ENCODE data around the gene NEUROG3.

The NEUROG3 gene

GRCh38 chr10:69571618-69572158 lies 1.5 kb downstream of the NEUROG3 start:
- peaks cover 0 to 2% of the 10 kb centered on the region in 2 donors for H3K9me3 ChIP-seq (ENCODE audit: control insufficient read depth in 2 of 2, low read length in 2 of 2)
- H3K4me3 ChIP-seq (ENCODE audit: low read length in 2 of 2), result no peak overlapping the region
- H3K36me3 ChIP-seq (ENCODE audit: control insufficient read depth in 2 of 2, insufficient read depth in 2 of 2, low read length in 2 of 2), result no peaks in the 10 kb centered on the region
- peaks cover 14% of the 10 kb centered on the region for H3K4me1 ChIP-seq (ENCODE audit: control insufficient read depth, insufficient read depth, low read length)
- H3K27me3 ChIP-seq (ENCODE audit: control insufficient read depth in 1 of 2, insufficient read depth in 2 of 2, low read length in 2 of 2), result peaks cover 72 to 73% of the 10 kb centered on the region in 2 donors
- no peak overlapping the region for H3K27ac ChIP-seq (ENCODE audit: low read length)
- H3K9ac ChIP-seq (ENCODE audit: low read length in 2 of 2), result no peak overlapping the region

- peaks cover 65 to 69% of the 10 kb centered on the region in 2 donors for H3K27me3 ChIP-seq (ENCODE audit: control insufficient read depth in 1 of 2, insufficient read depth in 2 of 2, low read length in 2 of 2)
- peaks cover 0 to 2% of the 10 kb centered on the region in 2 donors for H3K9me3 ChIP-seq (ENCODE audit: control insufficient read depth in 2 of 2, low read length in 2 of 2)
- H3K4me3 ChIP-seq (ENCODE audit: low read length in 2 of 2), result no peak overlapping the region
- no peak overlapping the region for H3K27ac ChIP-seq (ENCODE audit: low read length)
- H3K9ac ChIP-seq (ENCODE audit: low read length in 2 of 2), result no peak overlapping the region
- peaks cover 14% of the 10 kb centered on the region for H3K4me1 ChIP-seq (ENCODE audit: control insufficient read depth, insufficient read depth, low read length)
- H3K36me3 ChIP-seq (ENCODE audit: control insufficient read depth in 2 of 2, insufficient read depth in 2 of 2, low read length in 2 of 2), result no peaks in the 10 kb centered on the region
Observed at GRCh38 chr10:69570050-69570816, 3.0 kb downstream of the NEUROG3 start.

GRCh38 chr10:69569396-69569934 lies 3.8 kb downstream of the NEUROG3 start:
- Histone ChIP-seq H3K27ac (ENCODE audit: low read length) (no peak overlapping the region), H3K27me3 (ENCODE audit: control insufficient read depth in 1 of 2, insufficient read depth in 2 of 2, low read length in 2 of 2) (peaks cover 59 to 67% of the 10 kb centered on the region in 2 donors), H3K9me3 (ENCODE audit: control insufficient read depth in 2 of 2, low read length in 2 of 2) (peaks cover 0 to 2% of the 10 kb centered on the region in 2 donors), H3K4me1 (ENCODE audit: control insufficient read depth, insufficient read depth, low read length) (peaks cover 14% of the 10 kb centered on the region), H3K36me3 (ENCODE audit: control insufficient read depth in 2 of 2, insufficient read depth in 2 of 2, low read length in 2 of 2) (no peaks in the 10 kb centered on the region), H3K9ac (ENCODE audit: low read length in 2 of 2) (no peak overlapping the region), H3K4me3 (ENCODE audit: low read length in 2 of 2) (no peak overlapping the region)

GRCh38 chr10:69568472-69569395 lies 4.5 kb downstream of the NEUROG3 start:
- Histone ChIP-seq H3K9me3 (ENCODE audit: control insufficient read depth in 2 of 2, low read length in 2 of 2) (peaks cover 0 to 5% of the 10 kb centered on the region in 2 donors), H3K27me3 (ENCODE audit: control insufficient read depth in 1 of 2, insufficient read depth in 2 of 2, low read length in 2 of 2) (peaks cover 56 to 61% of the 10 kb centered on the region in 2 donors), H3K4me1 (ENCODE audit: control insufficient read depth, insufficient read depth, low read length) (peaks cover 10% of the 10 kb centered on the region), H3K36me3 (ENCODE audit: control insufficient read depth in 2 of 2, insufficient read depth in 2 of 2, low read length in 2 of 2) (no peaks in the 10 kb centered on the region), H3K9ac (ENCODE audit: low read length in 2 of 2) (no peak overlapping the region), H3K27ac (ENCODE audit: low read length) (no peak overlapping the region), H3K4me3 (ENCODE audit: low read length in 2 of 2) (no peak overlapping the region)

GRCh38 chr10:69567920-69568319 lies 5.3 kb downstream of the NEUROG3 start:
- no peaks in the 10 kb centered on the region for H3K36me3 ChIP-seq (ENCODE audit: control insufficient read depth in 2 of 2, insufficient read depth in 2 of 2, low read length in 2 of 2)
- no peak overlapping the region for H3K4me3 ChIP-seq (ENCODE audit: low read length in 2 of 2)
- H3K9me3 ChIP-seq (ENCODE audit: control insufficient read depth in 2 of 2, low read length in 2 of 2), result peaks cover 0 to 6% of the 10 kb centered on the region in 2 donors
- no peak overlapping the region for H3K9ac ChIP-seq (ENCODE audit: low read length in 2 of 2)
- no peak overlapping the region for H3K27ac ChIP-seq (ENCODE audit: low read length)
- H3K27me3 ChIP-seq (ENCODE audit: control insufficient read depth in 1 of 2, insufficient read depth in 2 of 2, low read length in 2 of 2), result peaks cover 53 to 56% of the 10 kb centered on the region in 2 donors
- H3K4me1 ChIP-seq (ENCODE audit: control insufficient read depth, insufficient read depth, low read length), result peaks cover 8% of the 10 kb centered on the region

GRCh38 chr10:69562731-69563254 lies 10.4 kb downstream of the NEUROG3 start:
- Histone ChIP-seq H3K27ac (ENCODE audit: low read length) (no peak overlapping the region), H3K9ac (ENCODE audit: low read length in 2 of 2) (no peak overlapping the region), H3K9me3 (ENCODE audit: control insufficient read depth in 2 of 2, low read length in 2 of 2) (peaks cover 0 to 6% of the 10 kb centered on the region in 2 donors), H3K4me3 (ENCODE audit: low read length in 2 of 2) (no peak overlapping the region), H3K27me3 (ENCODE audit: control insufficient read depth in 1 of 2, insufficient read depth in 2 of 2, low read length in 2 of 2) (peaks cover 6 to 26% of the 10 kb centered on the region in 2 donors), H3K36me3 (ENCODE audit: control insufficient read depth in 2 of 2, insufficient read depth in 2 of 2, low read length in 2 of 2) (no peaks in the 10 kb centered on the region), H3K4me1 (ENCODE audit: control insufficient read depth, insufficient read depth, low read length) (no peaks in the 10 kb centered on the region)

DNA sequence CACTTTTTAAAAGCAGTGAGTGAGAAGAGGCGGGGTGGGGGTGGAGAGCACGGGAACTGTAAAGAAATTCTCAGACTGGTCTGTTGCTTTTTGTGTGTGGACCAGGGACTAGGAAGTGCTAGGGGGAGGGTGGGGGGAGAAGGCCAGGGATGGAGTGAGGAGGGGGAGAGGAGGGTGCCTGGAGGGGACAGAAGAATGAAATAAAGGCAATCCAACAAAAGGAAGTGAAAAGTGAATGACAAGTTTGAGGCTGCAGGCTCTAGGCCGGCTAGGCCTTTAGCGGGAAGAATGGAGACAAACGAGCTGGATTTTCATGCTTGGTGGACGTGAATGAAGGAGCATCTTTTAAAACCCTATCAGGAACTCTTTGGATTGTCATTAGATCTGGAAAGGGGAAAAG lies 13.7 kb downstream of the NEUROG3 start:
- Histone ChIP-seq H3K4me3 (ENCODE audit: low read length in 2 of 2) (no peak overlapping the region), H3K9me3 (ENCODE audit: control insufficient read depth in 2 of 2, low read length in 2 of 2) (peaks cover 0 to 4% of the 10 kb centered on the region in 2 donors), H3K27ac (ENCODE audit: low read length) (no peak overlapping the region), H3K4me1 (ENCODE audit: control insufficient read depth, insufficient read depth, low read length) (no peaks in the 10 kb centered on the region), H3K36me3 (ENCODE audit: control insufficient read depth in 2 of 2, insufficient read depth in 2 of 2, low read length in 2 of 2) (no peaks in the 10 kb centered on the region), H3K27me3 (ENCODE audit: control insufficient read depth in 1 of 2, insufficient read depth in 2 of 2, low read length in 2 of 2) (peaks cover 13 to 28% of the 10 kb centered on the region in 2 donors), H3K9ac (ENCODE audit: low read length in 2 of 2) (no peak overlapping the region)

- no peaks in the 10 kb centered on the region for H3K4me1 ChIP-seq (ENCODE audit: control insufficient read depth, insufficient read depth, low read length)
- H3K27me3 ChIP-seq (ENCODE audit: control insufficient read depth in 1 of 2, insufficient read depth in 2 of 2, low read length in 2 of 2), result peaks cover 14 to 26% of the 10 kb centered on the region in 2 donors
- no peak overlapping the region for H3K27ac ChIP-seq (ENCODE audit: low read length)
- no peaks in the 10 kb centered on the region for H3K36me3 ChIP-seq (ENCODE audit: control insufficient read depth in 2 of 2, insufficient read depth in 2 of 2, low read length in 2 of 2)
- H3K9ac ChIP-seq (ENCODE audit: low read length in 2 of 2), result no peak overlapping the region
- no peaks in the 10 kb centered on the region for H3K9me3 ChIP-seq (ENCODE audit: control insufficient read depth in 2 of 2, low read length in 2 of 2)
- H3K4me3 ChIP-seq (ENCODE audit: low read length in 2 of 2), result no peak overlapping the region
Observed at GRCh38 chr10:69558559-69558958, 14.7 kb downstream of the NEUROG3 start.

DNA sequence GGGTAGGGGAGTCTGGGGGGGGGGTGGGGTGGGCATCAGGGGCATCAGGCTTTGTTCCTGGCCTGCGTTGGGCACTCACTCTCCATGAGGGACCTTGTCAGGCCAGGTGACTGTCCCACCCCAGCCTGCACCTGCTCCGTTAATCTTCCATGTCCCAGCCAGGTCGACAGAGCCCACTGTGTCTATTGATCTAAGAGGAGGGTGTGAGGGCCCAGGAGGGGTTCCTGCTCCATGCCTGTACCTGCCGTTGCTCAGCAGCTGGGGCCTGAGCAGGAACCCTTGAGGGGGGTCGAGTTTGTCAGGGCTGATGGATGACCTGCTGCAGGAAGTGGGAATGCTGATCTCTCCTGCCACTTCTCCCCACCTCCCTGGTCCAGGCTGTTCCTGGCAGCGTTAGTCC lies 18.6 kb downstream of the NEUROG3 start:
- Histone ChIP-seq H3K4me3 (ENCODE audit: low read length in 2 of 2) (no peak overlapping the region), H3K9me3 (ENCODE audit: control insufficient read depth in 2 of 2, low read length in 2 of 2) (peaks cover 7 to 13% of the 10 kb centered on the region in 2 donors), H3K36me3 (ENCODE audit: control insufficient read depth in 2 of 2, insufficient read depth in 2 of 2, low read length in 2 of 2) (no peaks in the 10 kb centered on the region), H3K27ac (ENCODE audit: low read length) (no peak overlapping the region), H3K27me3 (ENCODE audit: control insufficient read depth in 1 of 2, insufficient read depth in 2 of 2, low read length in 2 of 2) (peaks cover 19 to 21% of the 10 kb centered on the region in 2 donors), H3K4me1 (ENCODE audit: control insufficient read depth, insufficient read depth, low read length) (no peaks in the 10 kb centered on the region), H3K9ac (ENCODE audit: low read length in 2 of 2) (no peak overlapping the region)

GRCh38 chr10:69553328-69553727 lies 19.9 kb downstream of the NEUROG3 start:
- Histone ChIP-seq H3K4me3 (ENCODE audit: low read length in 2 of 2) (no peak overlapping the region), H3K9me3 (ENCODE audit: control insufficient read depth in 2 of 2, low read length in 2 of 2) (peaks cover 10 to 13% of the 10 kb centered on the region in 2 donors), H3K36me3 (ENCODE audit: control insufficient read depth in 2 of 2, insufficient read depth in 2 of 2, low read length in 2 of 2) (no peaks in the 10 kb centered on the region), H3K9ac (ENCODE audit: low read length in 2 of 2) (no peak overlapping the region), H3K27ac (ENCODE audit: low read length) (no peak overlapping the region), H3K4me1 (ENCODE audit: control insufficient read depth, insufficient read depth, low read length) (no peaks in the 10 kb centered on the region), H3K27me3 (ENCODE audit: control insufficient read depth in 1 of 2, insufficient read depth in 2 of 2, low read length in 2 of 2) (peaks cover 13 to 18% of the 10 kb centered on the region in 2 donors)
